ENCODE data around the gene DNAJC9. TPM values are rescaled to one million over a fixed set of nuclear protein-coding genes. Genes with fewer than 3 reads are reported as not detected.
A peak's percentile ranks its signal among the peaks of the same experiment; 100 is the strongest.

Gene DNAJC9
- total and polyA plus RNA-seq, 2 of the 4 experiments (the other 2 are of a cell fraction) = 20.0 to 28.7 TPM

- Histone ChIP-seq H2BK15ac (ENCODE audit: low read depth, low read length) (no peak overlapping the region), H3K4me1 (ENCODE audit: control insufficient read depth, insufficient read depth, low read length) (peaks cover 10% of the 10 kb centered on the region), H2AK5ac (ENCODE audit: low read depth, low read length) (0 out of 2 replicates have a peak overlapping the region, but pooled peaks have one; percentile 31), H3K23ac (ENCODE audit: low read depth, low read length) (0 out of 2 replicates have a peak overlapping the region, but pooled peaks have one; percentile 17), H4K91ac (ENCODE audit: insufficient read depth, low read depth, low read length) (peak overlapping the region; percentile 30; the same call in 1 of the 2 replicates), H2BK5ac (ENCODE audit: low read depth, low read length, poor library complexity, severe bottlenecking) (peak overlapping the region; percentile 63), H3K9me1 (ENCODE audit: insufficient read depth, low read length) (peaks cover 3% of the 10 kb centered on the region; the same call in 1 of the 2 replicates), H3K9me3 (ENCODE audit: control insufficient read depth, insufficient read depth, low read length) (no peaks in the 10 kb centered on the region), H2AK9ac (replicated peaks; ENCODE audit: low read depth, low read length, poor library complexity) (no peak overlapping the region), H2BK20ac (ENCODE audit: low read depth, low read length) (no peak overlapping the region), H4K5ac (ENCODE audit: low read depth, low read length) (peak overlapping the region; percentile 36), H3K56ac (ENCODE audit: extremely low read depth, insufficient read depth, low read length) (peak overlapping the region; percentile 79), H4K8ac (ENCODE audit: low read depth in 2 of 2, low read length in 2 of 2) (peak overlapping the region; percentile 85 to 95), H3K18ac (ENCODE audit: low read depth, low read length) (no peak overlapping the region), H3K4ac (ENCODE audit: low read depth, low read length) (peak overlapping the region; percentile 68; the same call in 1 of the 2 replicates), H2AFZ (replicated peaks; ENCODE audit: low read length, poor library complexity) (peak overlapping the region; percentile 88), H3K27ac (ENCODE audit: insufficient read depth, low read length) (peak overlapping the region; percentile 57), H3K36me3 (ENCODE audit: control insufficient read depth, insufficient read depth, low read length) (peaks cover 18% of the 10 kb centered on the region), H3K9ac (ENCODE audit: low read depth, low read length) (peak overlapping the region; percentile 79), H3K79me1 (ENCODE audit: low read depth in 1 of 2, low read length in 2 of 2) (peaks cover 21 to 50% of the 10 kb centered on the region in 2 experiments), H4K20me1 (ENCODE audit: insufficient read depth, low read length) (no peaks in the 10 kb centered on the region), H2BK120ac (ENCODE audit: low read depth, low read length) (no peak overlapping the region), H3K14ac (replicated peaks; ENCODE audit: low read depth, low read length) (peak overlapping the region; percentile 39), H3K27me3 (ENCODE audit: control insufficient read depth, insufficient read depth, low read length) (no peaks in the 10 kb centered on the region), H3K4me2 (ENCODE audit: low read depth, low read length) (peak overlapping the region; percentile 67), H3K4me3 (ENCODE audit: insufficient read depth, low read depth, low read length) (peak overlapping the region; percentile 88)
- TF ChIP-seq USF2 (IDR thresholded peaks at IDR 0.05; ENCODE audit: low read depth, low read length) (no peak), MXI1 (IDR thresholded peaks at IDR 0.05; ENCODE audit: borderline replicate concordance, low read depth, low read length) (no peak), CEBPB (IDR thresholded peaks at IDR 0.05; ENCODE audit: low read depth, low read length) (no peak), NFE2L2 (IDR thresholded peaks at IDR 0.05; ENCODE audit: low read depth, low read length) (no peak), FOS (IDR thresholded peaks at IDR 0.05; ENCODE audit: low read depth, low read length) (no peak)
- dilution Hi-C loops (cut with HindIII; ENCODE audit: low sequenced_read_pairs, unreplicated experiment) (no loop called here), in situ Hi-C loops (cut with MboI; ENCODE audit: low sequenced_read_pairs) (no loop called here), intact Hi-C loops (cut with micrococcal nuclease) (no loop called here)
- ATAC-seq (ENCODE audit: low read depth) (no peak), DNase-seq (peak; percentile 33)
- BruUV-seq (replicated peaks) = TSS peak; percentile 73
- ChIA-PET CTCF (interaction anchor here (1.2 kb wide), 1 partner anchor 18 kb away, joined by 3 read pairs; no protein-coding TSS in a partner anchor), POLR2A (ENCODE audit: unreplicated experiment) (no interaction called here)
- no CpG with 5 or more reads among the region's 4 CpGs for WGBS, 2 experiments (ENCODE audit: extremely low coverage in 2 of 2, insufficient read length in 1 of 2)
Measured at GRCh38 chr10:73247509-73248258, 629 bp upstream of the DNAJC9 start.
